Smooth muscle cell (in vitro differentiated cells): Measurements from ENCODE around the gene PNRC1. TPM values are rescaled to one million over a fixed set of nuclear protein-coding genes. Genes with fewer than 3 reads are reported as not detected.
A peak's percentile ranks its signal among the peaks of the same experiment; 100 is the strongest.
"Not testable (repeated sequence)": the region's sequence is repeated elsewhere in the genome, so short reads cannot be mapped to it uniquely, and the experiment has no call there.

ENCODE experiments used
- DNase-seq: peaks from one replicate; lab custom pipeline; 2025; ENCODE audit not compliant: unreplicated experiment; lab: John Stamatoyannopoulos, UW
- H2AFZ ChIP-seq: fragments of 200-600 bp; sonication (generic); 2 replicates; pipeline ENCODE4 v1.6.0; 2016; ENCODE audit warnings: antibody characterized with exemption, low read depth, mild to moderate bottlenecking
- H3F3A ChIP-seq: fragments of 200-600 bp; sonication (generic); 2 replicates; pipeline ENCODE4 v1.6.0; 2017; ENCODE audit warnings: antibody characterized with exemption, low read depth
- H3K27ac ChIP-seq: fragments of 200-600 bp; sonication (generic); 2 replicates; pipeline ENCODE4 v1.5.1; 2016; ENCODE audit warnings: low read depth, mild to moderate bottlenecking
- H3K27me3 ChIP-seq: fragments of 200-600 bp; sonication (generic); 2 replicates; pipeline ENCODE4 v1.6.1; 2016; ENCODE audit warnings: low read depth, mild to moderate bottlenecking
- H3K36me3 ChIP-seq: fragments of 200-600 bp; sonication (generic); 2 replicates; pipeline ENCODE4 v1.5.1; 2016; ENCODE audit warnings: low read depth
- H3K4me1 ChIP-seq: fragments of 200-600 bp; sonication (generic); 2 replicates; pipeline ENCODE4 v1.5.1; 2016; ENCODE audit warnings: low read depth
- H3K4me2 ChIP-seq: fragments of 200-600 bp; sonication (generic); 2 replicates; pipeline ENCODE4 v1.6.0; 2016; ENCODE audit warnings: mild to moderate bottlenecking
- H3K4me3 ChIP-seq: fragments of 200-600 bp; sonication (generic); 2 replicates; pipeline ENCODE4 v1.5.1; 2016; ENCODE audit warnings: mild to moderate bottlenecking
- H3K79me2 ChIP-seq: fragments of 200-600 bp; sonication (generic); 2 replicates; pipeline ENCODE4 v1.6.0; 2016; ENCODE audit warnings: low read depth, mild to moderate bottlenecking
- H3K9ac ChIP-seq: fragments of 200-600 bp; sonication (generic); 2 replicates; pipeline ENCODE4 v1.6.0; 2016; ENCODE audit warnings: low read depth
- H3K9me3 ChIP-seq: fragments of 200-600 bp; sonication (generic); replicated peaks from 2 replicates; pipeline ENCODE4 v1.5.1; 2016; ENCODE audit warnings: low read depth
- H4K20me1 ChIP-seq: fragments of 200-600 bp; sonication (generic); 2 replicates; pipeline ENCODE4 v1.6.0; 2016; ENCODE audit warnings: low read depth
- CTCF ChIP-seq: fragments of 200-600 bp; sonication (generic); IDR thresholded peaks from 2 replicates; pipeline ENCODE4 v1.5.1; 2017; ENCODE audit warnings: borderline replicate concordance, mild to moderate bottlenecking, antibody characterized with exemption; ENCODE audit not compliant: insufficient read depth, poor library complexity, severe bottlenecking
- WGBS: methylation state at CpG from one replicate; pipeline ENCODE4 v1.1.7; 2016; ENCODE audit warnings: low lambda C conversion rate; 5-methylcytosine and 5-hydroxymethylcytosine counted together
- polyA plus RNA-seq: library from polyadenylated mRNA; unstranded; fragments of >200 nt; fragmentation: Nextera tagmentation; extraction: Ambion mirVana; gene quantifications from 2 replicates; pipeline ENCODE4 v1.2.1, GENCODE V29; 2016
- total RNA-seq: library from RNA; depleted of rRNA; stranded (reverse); fragments of >200 nt; gene quantifications from 2 replicates; pipeline ENCODE4 v1.2.3, GENCODE V29; 2014

Gene PNRC1
- total and polyA plus RNA-seq, 2 experiments from 2014 or later: 188 to 198 TPM

GRCh38 chr6:89034586-89035251 is 45.8 kb upstream of the PNRC1 start:
- Histone ChIP-seq H3K27me3 (no peaks in the 10 kb centered on the region), H4K20me1 (no peaks in the 10 kb centered on the region), H3K79me2 (no peaks in the 10 kb centered on the region), H3K9me3 (peaks cover 7% of the 10 kb centered on the region), H3K4me3 (peak overlapping the region; percentile 17), H3K36me3 (no peaks in the 10 kb centered on the region), H3K27ac (peak overlapping the region; percentile 94), H3K4me1 (peaks cover 15% of the 10 kb centered on the region), H3F3A (peaks cover 19% of the 10 kb centered on the region), H3K9ac (peak overlapping the region; percentile 74), H3K4me2 (peak overlapping the region; percentile 75), H2AFZ (peak overlapping the region; percentile 1)
- no peak for TF ChIP-seq CTCF
- no peak for DNase-seq
- WGBS: 49% methylated on average over 7 of the region's 7 CpGs

DNA sequence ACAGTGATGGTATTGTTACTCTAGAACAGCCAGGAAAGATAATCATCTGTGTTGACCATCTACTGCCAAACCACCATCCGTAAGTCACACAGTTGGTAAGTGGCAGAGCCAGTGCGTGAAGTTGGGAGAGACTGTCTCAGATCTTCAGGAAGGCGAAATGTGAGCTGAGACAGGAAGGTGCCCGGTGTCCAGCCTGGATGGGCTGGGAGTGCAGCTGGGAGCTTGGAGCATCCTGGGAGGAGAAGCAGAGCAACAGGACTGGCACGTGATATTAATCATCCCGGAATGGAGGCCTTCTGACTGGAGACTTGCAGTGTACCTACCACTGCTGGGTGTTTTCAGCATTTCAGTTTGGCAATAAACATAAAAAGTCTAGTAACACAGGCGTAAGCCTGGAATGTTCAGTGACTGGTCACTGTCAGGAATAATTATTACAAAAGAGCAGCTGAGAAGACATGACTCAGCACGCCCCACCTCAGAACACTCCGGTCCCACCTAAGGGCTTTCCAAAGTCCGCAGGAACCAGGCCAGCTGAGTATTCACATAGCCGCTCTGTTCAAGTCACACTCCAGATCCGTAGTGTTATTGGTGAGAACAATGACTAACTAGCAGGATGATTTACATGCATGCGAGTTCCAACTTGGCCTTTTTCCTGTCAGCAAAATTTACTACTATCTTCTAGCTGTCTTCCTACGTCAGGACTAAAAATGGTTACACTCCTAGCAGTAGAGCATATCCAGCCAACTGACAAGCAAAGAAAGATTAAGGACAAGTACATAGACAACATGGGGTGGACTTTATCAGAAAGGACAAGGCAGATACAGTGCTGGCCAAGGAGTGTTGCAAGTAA is 45.1 kb upstream of the PNRC1 start:
- Histone ChIP-seq H3K4me1 (peaks cover 15% of the 10 kb centered on the region), H3F3A (peaks cover 19% of the 10 kb centered on the region), H3K4me2 (peak overlapping the region; percentile 75), H3K27me3 (no peaks in the 10 kb centered on the region), H3K79me2 (no peaks in the 10 kb centered on the region), H4K20me1 (no peaks in the 10 kb centered on the region), H3K36me3 (no peaks in the 10 kb centered on the region), H2AFZ (peak overlapping the region; percentile 1), H3K4me3 (peak overlapping the region; percentile 17), H3K9me3 (peaks cover 7% of the 10 kb centered on the region), H3K9ac (peak overlapping the region; percentile 74), H3K27ac (peak overlapping the region; percentile 94)
- WGBS: 16% methylated on average over 14 of the region's 14 CpGs
- no peak for TF ChIP-seq CTCF
- peak; percentile 65 for DNase-seq

- Histone ChIP-seq H4K20me1 (no peaks in the 10 kb centered on the region), H3F3A (peaks cover 19% of the 10 kb centered on the region), H2AFZ (no peak overlapping the region), H3K9ac (peak overlapping the region; percentile 74), H3K79me2 (no peaks in the 10 kb centered on the region), H3K4me1 (peaks cover 15% of the 10 kb centered on the region), H3K36me3 (no peaks in the 10 kb centered on the region), H3K9me3 (peaks cover 7% of the 10 kb centered on the region), H3K27me3 (no peaks in the 10 kb centered on the region), H3K27ac (peak overlapping the region; percentile 94), H3K4me3 (no peak overlapping the region), H3K4me2 (no peak overlapping the region)
- no peak for DNase-seq
- WGBS: 32% methylated on average over 5 of the region's 5 CpGs
- no peak for TF ChIP-seq CTCF
These were observed 43.2 kb upstream of the PNRC1 start for GRCh38 chr6:89037141-89037900.

GRCh38 chr6:89037901-89038293 is 42.7 kb upstream of the PNRC1 start:
- not testable (repeated sequence) for H2AFZ ChIP-seq, H4K20me1 ChIP-seq, H3K4me2 ChIP-seq, H3K36me3 ChIP-seq, H3K27me3 ChIP-seq, DNase-seq, H3K9ac ChIP-seq, H3K79me2 ChIP-seq, H3K9me3 ChIP-seq, H3K4me3 ChIP-seq
- Histone ChIP-seq H3K4me1 (peaks cover 15% of the 10 kb centered on the region), H3F3A (peaks cover 19% of the 10 kb centered on the region), H3K27ac (peak overlapping the region; percentile 94)
